K562 (cell line): Measurements from ENCODE around the gene SEMA6C. TPM values are rescaled to one million over a fixed set of nuclear protein-coding genes. Genes with fewer than 3 reads are reported as not detected.

Experiments
- CAMTA2 ChIP-seq: fragments of 250-450 bp; sonication (Bioruptor Pico); conservative IDR thresholded peaks from 2 replicates; pipeline ENCODE4 v1.5.1; 2022
- CEBPB ChIP-seq: fragments of 450-650 bp; IDR thresholded peaks from 2 replicates; pipeline ENCODE4 v1.6.1; 2016; ENCODE audit warnings: missing genetic modification characterization, missing compliant biosample characterization
- NCOA6 ChIP-seq: fragments of 450-650 bp; IDR thresholded peaks from 2 replicates; pipeline ENCODE4 v1.6.1; 2017; ENCODE audit warnings: mild to moderate bottlenecking
- OTX1 ChIP-seq: fragments of 450-650 bp; formaldehyde crosslinking; IDR thresholded peaks from 2 replicates; pipeline ENCODE4 v1.4.0; 2022; ENCODE audit warnings: mild to moderate bottlenecking
- PHF8 ChIP-seq: fragments of 200-600 bp; sonication (generic); IDR thresholded peaks from 2 replicates; pipeline ENCODE4 v1.6.1; 2012; ENCODE audit warnings: mixed run types, mild to moderate bottlenecking, inconsistent platforms, low read length, moderate library complexity, borderline replicate concordance
- PHTF2 ChIP-seq: fragments of 250-450 bp; sonication (Bioruptor Pico); IDR thresholded peaks from 2 replicates; pipeline ENCODE4 v1.5.0; 2021; ENCODE audit warnings: mild to moderate bottlenecking
- POLR2A ChIP-seq: fragments of 450-650 bp; conservative IDR thresholded peaks from 2 replicates; pipeline ENCODE4 v1.6.1; 2016
- RBM15 ChIP-seq: fragments of 200-400 bp; formaldehyde crosslinking; IDR thresholded peaks from 2 replicates; pipeline ENCODE4 v1.6.1; 2018; ENCODE audit warnings: mild to moderate bottlenecking, low read length, moderate library complexity; ENCODE audit not compliant: insufficient read depth
- SETDB1 ChIP-seq: IDR thresholded peaks from one replicate; pipeline ENCODE4 v1.6.1; 2012; ENCODE audit warnings: low read length, control low read depth, inconsistent platforms
- SIN3B ChIP-seq: fragments of 450-650 bp; IDR thresholded peaks from 2 replicates; pipeline ENCODE4 v1.6.1; 2017; ENCODE audit warnings: low read depth, mild to moderate bottlenecking, moderate library complexity
- TCFL5 ChIP-seq: fragments of 250-450 bp; sonication (Bioruptor Pico); conservative IDR thresholded peaks from 2 replicates; pipeline ENCODE4 v1.6.1; 2021; ENCODE audit warnings: mild to moderate bottlenecking, moderate library complexity, matching md5 sums
- ZEB2 ChIP-seq: fragments of 450-650 bp; IDR thresholded peaks from 2 replicates; pipeline ENCODE4 v1.6.1; 2016
- ZNF75A ChIP-seq: fragments of 450-650 bp; formaldehyde crosslinking; IDR thresholded peaks from 2 replicates; pipeline ENCODE4 v1.4.0; 2020; ENCODE audit warnings: mild to moderate bottlenecking
- polyA plus RNA-seq, 8 experiments: library from polyadenylated mRNA; depleted of rRNA in 4 of 8; stranded (reverse) in 5 of 8; unstranded in 3 of 8; fragments of >200 nt; fragmentation: Nextera tagmentation in 2 of 8; fragmentation: Illumina TruSeq in 1 of 8; extraction: Ambion mirVana in 2 of 8; extraction: Trizol in 1 of 8; gene quantifications; 2 replicates each; pipeline versions ENCODE4 v1.2.1 to v1.2.3, GENCODE V29; 2011 to 2014; ENCODE audit warnings: inconsistent platforms in 1 of 8, missing spikeins in 1 of 8
- total RNA-seq, 7 experiments: library from RNA; depleted of rRNA in 6 of 7; stranded (reverse); fragments of >200 nt in 6 of 7; fragmentation: Illumina TruSeq in 2 of 7; extraction: Trizol in 2 of 7; gene quantifications; 2 replicates each; pipeline versions ENCODE4 v1.2.1 to v1.2.3, GENCODE V29; 2011 to 2021; ENCODE audit warnings: low replicate concordance in 1 of 7
- TF ChIP-seq, protein P1 (sequence below): fragments of 250-450 bp; sonication (Bioruptor Pico); IDR thresholded peaks from 2 replicates; pipeline ENCODE4 v1.4.0; 2020
- TF ChIP-seq, protein P2 (sequence below): fragments of 250-450 bp; sonication (Bioruptor Pico); IDR thresholded peaks from 2 replicates; pipeline ENCODE4 v1.5.0; 2021; ENCODE audit warnings: mild to moderate bottlenecking, moderate library complexity
- TF ChIP-seq, protein P3 (sequence below): fragments of 450-650 bp; IDR thresholded peaks from 2 replicates; pipeline ENCODE4 v1.6.1; 2016; ENCODE audit warnings: antibody characterized with exemption

Gene SEMA6C
- total and polyA plus RNA-seq, 9 of the 15 experiments (the other 6 are each of a cell fraction or from before 2014, with no cell fraction given), result 0.03 to 4.6 (median 0.95) TPM

DNA sequence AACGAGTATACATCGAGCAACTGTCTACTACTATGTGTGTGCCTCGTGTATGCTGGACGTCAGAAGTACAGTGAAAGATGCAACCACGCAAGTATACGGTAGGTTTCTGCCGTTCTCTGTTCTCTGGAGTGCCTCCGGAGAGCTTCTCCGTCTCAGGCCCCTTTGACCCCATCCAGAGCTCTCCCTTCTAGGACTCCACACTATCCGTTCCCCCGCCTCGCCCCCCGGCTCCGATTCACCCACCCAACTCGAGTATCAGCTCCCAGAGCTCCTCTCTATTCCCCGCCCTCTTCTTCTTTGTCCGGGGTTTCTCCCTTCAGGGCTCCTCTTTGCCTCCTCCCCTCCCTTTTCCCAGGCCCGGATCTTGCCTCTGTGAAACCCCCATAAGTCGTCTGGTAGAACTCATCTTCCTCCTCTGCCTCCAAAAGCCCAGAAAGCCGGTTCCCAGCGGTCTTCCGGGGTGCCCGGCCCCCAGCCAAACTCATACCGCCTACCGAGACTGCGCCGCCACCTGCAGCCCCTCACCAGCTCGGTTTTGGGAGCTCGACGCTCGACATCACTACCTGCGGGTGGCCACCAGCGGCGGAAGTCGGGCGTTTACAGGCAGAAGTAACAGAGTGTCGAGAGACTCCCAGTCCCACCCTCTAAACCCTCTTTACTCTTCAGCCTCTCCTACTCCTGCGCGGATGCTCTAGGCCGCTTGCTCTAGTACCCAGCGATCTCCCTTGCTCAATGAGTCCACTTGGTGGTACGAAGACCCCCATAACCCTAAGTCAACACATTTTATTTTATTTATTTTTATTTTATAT, 43.4 kb upstream of the SEMA6C start, which contains the start of gene VPS72 (continued):
- TF ChIP-seq TCFL5 (CRISPR knock-in tag) (no peak), ZNF75A (CRISPR knock-in tag) (no peak), PHTF2 (no peak), SIN3B (peak; percentile 73; the same call in 1 of the 2 replicates), CAMTA2 (no peak), SETDB1 (no peak), ZEB2 (peak; percentile 56; the same call in 1 of the 2 replicates), RBM15 (no peak), PHF8 (peak; percentile 87), OTX1 (CRISPR knock-in tag) (no peak), CEBPB (tag) (no peak), POLR2A (peak; percentile 91), NCOA6 (no peak)
- TF ChIP-seq, protein P1, sequence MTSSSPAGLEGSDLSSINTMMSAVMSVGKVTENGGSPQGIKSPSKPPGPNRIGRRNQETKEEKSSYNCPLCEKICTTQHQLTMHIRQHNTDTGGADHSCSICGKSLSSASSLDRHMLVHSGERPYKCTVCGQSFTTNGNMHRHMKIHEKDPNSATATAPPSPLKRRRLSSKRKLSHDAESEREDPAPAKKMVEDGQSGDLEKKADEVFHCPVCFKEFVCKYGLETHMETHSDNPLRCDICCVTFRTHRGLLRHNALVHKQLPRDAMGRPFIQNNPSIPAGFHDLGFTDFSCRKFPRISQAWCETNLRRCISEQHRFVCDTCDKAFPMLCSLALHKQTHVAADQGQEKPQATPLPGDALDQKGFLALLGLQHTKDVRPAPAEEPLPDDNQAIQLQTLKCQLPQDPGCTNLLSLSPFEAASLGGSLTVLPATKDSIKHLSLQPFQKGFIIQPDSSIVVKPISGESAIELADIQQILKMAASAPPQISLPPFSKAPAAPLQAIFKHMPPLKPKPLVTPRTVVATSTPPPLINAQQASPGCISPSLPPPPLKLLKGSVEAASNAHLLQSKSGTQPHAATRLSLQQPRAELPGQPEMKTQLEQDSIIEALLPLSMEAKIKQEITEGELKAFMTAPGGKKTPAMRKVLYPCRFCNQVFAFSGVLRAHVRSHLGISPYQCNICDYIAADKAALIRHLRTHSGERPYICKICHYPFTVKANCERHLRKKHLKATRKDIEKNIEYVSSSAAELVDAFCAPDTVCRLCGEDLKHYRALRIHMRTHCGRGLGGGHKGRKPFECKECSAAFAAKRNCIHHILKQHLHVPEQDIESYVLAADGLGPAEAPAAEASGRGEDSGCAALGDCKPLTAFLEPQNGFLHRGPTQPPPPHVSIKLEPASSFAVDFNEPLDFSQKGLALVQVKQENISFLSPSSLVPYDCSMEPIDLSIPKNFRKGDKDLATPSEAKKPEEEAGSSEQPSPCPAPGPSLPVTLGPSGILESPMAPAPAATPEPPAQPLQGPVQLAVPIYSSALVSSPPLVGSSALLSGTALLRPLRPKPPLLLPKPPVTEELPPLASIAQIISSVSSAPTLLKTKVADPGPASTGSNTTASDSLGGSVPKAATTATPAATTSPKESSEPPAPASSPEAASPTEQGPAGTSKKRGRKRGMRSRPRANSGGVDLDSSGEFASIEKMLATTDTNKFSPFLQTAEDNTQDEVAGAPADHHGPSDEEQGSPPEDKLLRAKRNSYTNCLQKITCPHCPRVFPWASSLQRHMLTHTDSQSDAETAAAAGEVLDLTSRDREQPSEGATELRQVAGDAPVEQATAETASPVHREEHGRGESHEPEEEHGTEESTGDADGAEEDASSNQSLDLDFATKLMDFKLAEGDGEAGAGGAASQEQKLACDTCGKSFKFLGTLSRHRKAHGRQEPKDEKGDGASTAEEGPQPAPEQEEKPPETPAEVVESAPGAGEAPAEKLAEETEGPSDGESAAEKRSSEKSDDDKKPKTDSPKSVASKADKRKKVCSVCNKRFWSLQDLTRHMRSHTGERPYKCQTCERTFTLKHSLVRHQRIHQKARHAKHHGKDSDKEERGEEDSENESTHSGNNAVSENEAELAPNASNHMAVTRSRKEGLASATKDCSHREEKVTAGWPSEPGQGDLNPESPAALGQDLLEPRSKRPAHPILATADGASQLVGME (CRISPR knock-in tag), result peak; percentile 9; the same call in 1 of the 2 replicates
- TF ChIP-seq, protein P2, sequence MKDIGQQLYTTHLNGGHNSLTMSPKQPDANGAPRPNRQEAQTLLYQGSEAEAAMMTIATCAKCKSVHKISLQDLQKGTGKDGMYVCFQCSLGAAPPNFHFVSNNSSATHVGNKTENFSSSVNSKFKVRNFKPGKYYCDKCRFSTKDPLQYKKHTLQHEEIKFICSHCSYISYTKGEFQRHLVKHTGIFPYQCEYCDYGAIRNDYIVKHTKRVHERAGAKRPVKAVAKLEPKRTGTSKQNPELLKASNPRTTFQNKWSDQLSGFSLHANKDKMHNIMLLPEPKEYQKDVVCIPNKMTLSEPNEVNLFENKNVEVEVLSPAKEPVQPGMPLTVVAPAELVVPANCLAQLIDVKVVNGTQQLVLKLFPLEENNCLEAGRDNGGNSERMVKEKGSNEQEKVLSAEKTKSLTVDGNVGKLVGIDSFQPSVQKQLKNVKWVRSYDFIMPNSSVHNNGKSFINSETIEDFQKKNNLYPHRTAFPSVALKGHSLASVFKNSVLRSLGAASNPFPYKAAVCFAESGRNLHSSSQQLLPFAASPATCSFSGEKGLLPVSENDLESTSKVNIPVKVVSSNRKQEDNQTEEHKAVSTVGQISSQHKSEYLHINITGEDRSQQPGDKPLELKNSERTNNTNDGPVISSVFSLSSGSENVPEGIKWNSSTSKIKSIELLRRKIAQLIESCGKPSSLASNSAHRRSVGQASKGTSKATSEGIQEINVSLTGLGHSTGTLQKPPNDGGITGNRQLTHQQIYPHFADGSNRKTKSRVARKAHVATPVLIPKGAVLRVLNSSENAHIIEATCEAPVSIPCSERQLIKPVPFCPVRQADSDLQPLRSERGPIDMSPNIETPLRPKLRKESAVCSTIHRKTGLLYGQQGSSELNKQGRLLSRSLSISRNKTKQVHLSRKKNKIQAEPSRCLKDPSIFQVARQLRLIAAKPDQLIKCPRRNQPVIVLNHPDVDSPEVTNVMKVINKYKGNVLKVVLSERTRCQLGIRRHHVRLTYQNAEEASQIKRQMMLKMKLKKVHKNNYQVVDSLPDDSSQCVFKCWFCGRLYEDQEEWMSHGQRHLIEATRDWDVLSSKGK (CRISPR knock-in tag), result no peak
- TF ChIP-seq, protein P3, sequence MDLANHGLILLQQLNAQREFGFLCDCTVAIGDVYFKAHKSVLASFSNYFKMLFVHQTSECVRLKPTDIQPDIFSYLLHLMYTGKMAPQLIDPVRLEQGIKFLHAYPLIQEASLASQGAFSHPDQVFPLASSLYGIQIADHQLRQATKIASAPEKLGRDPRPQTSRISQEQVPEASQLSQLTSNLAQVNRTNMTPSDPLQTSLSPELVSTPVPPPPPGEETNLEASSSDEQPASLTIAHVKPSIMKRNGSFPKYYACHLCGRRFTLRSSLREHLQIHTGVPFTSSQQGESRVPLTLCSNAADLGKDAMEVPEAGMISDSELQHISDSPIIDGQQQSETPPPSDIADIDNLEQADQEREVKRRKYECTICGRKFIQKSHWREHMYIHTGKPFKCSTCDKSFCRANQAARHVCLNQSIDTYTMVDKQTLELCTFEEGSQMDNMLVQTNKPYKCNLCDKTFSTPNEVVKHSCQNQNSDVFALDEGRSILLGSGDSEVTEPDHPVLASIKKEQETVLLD, result 0 out of 2 replicates have a peak, but pooled peaks have one; percentile 24
